WTC11 (cell line): ENCODE data around the gene VWF. TPM values are rescaled to one million over a fixed set of nuclear protein-coding genes. Genes with fewer than 3 reads are reported as not detected.

Experiments used
- ATAC-seq: fragments of 200-7000 bp; cut with Tn5 transposase; 2 replicates; pipeline ENCODE4 v1.10.0; 2021; ENCODE audit warnings: mild to moderate bottlenecking, moderate library complexity
- CTCF ChIA-PET: fragments of 300-600 bp; sonication (Branson Sonifier 250); formaldehyde crosslinking; loops from one replicate; lab custom pipeline; 2021; ENCODE audit warnings: antibody characterized with exemption; lab: Charles Lee
- POLR2A ChIA-PET: fragments of 350-600 bp; sonication (Branson Sonifier 250); formaldehyde crosslinking; loops from one replicate; lab custom pipeline; 2021; ENCODE audit warnings: antibody characterized with exemption; lab: Charles Lee
- DNase-seq: peaks from one replicate; pipeline ENCODE4 v3.0.0; 2021; ENCODE audit warnings: low spot score
- H3K27ac Mint-ChIP-seq: 2 replicates; pipeline ENCODE4 v1.8.0; 2021; ENCODE audit warnings: mixed read lengths
- H3K27me3 Mint-ChIP-seq: 2 replicates; pipeline ENCODE4 v1.8.0; 2021; ENCODE audit warnings: low read depth, mild to moderate bottlenecking, moderate library complexity, mixed read lengths
- H3K36me3 Mint-ChIP-seq: 2 replicates; pipeline ENCODE4 v1.8.0; 2021; ENCODE audit warnings: mixed read lengths
- H3K4me1 Mint-ChIP-seq: 2 replicates; pipeline ENCODE4 v1.8.0; 2022; ENCODE audit warnings: mixed read lengths
- H3K4me3 Mint-ChIP-seq: 2 replicates; pipeline ENCODE4 v1.8.0; 2021; ENCODE audit warnings: mild to moderate bottlenecking, moderate library complexity, mixed read lengths
- H3K9me3 Mint-ChIP-seq: 2 replicates; pipeline ENCODE4 v1.8.0; 2021; ENCODE audit warnings: mixed read lengths
- AFF4 ChIP-seq: sonication (generic); formaldehyde crosslinking; IDR thresholded peaks from 2 replicates; pipeline ENCODE4 v1.8.1; 2023; ENCODE audit warnings: mild to moderate bottlenecking, missing genetic modification reagents, borderline replicate concordance
- ATF3 ChIP-seq: sonication (generic); formaldehyde crosslinking; conservative IDR thresholded peaks from 2 replicates; pipeline ENCODE4 v1.8.1; 2022; ENCODE audit warnings: mild to moderate bottlenecking, missing genetic modification reagents
- CREB1 ChIP-seq: sonication (generic); formaldehyde crosslinking; IDR thresholded peaks from 2 replicates; pipeline ENCODE4 v1.8.0; 2023; ENCODE audit warnings: mild to moderate bottlenecking, missing genetic modification reagents
- HMGA2 ChIP-seq: fragments of 250-450 bp; sonication (Bioruptor Pico); IDR thresholded peaks from 2 replicates; pipeline ENCODE4 v1.4.0; 2021; ENCODE audit warnings: mild to moderate bottlenecking, moderate library complexity
- JAZF1 ChIP-seq: fragments of 250-450 bp; sonication (Bioruptor Pico); IDR thresholded peaks from 2 replicates; pipeline ENCODE4 v1.9.0; 2021; ENCODE audit warnings: moderate library complexity, mild to moderate bottlenecking, inconsistent platforms
- KAT7 ChIP-seq: sonication (generic); formaldehyde crosslinking; IDR thresholded peaks from 2 replicates; pipeline ENCODE4 v1.8.1; 2023; ENCODE audit warnings: missing genetic modification reagents, mild to moderate bottlenecking, borderline replicate concordance
- NFATC4 ChIP-seq: fragments of 250-450 bp; sonication (Bioruptor Pico); IDR thresholded peaks from 2 replicates; pipeline ENCODE4 v1.9.0; 2021; ENCODE audit warnings: mild to moderate bottlenecking
- NFYB ChIP-seq: sonication (generic); formaldehyde crosslinking; conservative IDR thresholded peaks from 2 replicates; pipeline ENCODE4 v1.8.0; 2022; ENCODE audit warnings: low read depth, missing genetic modification reagents
- NR2C2 ChIP-seq: sonication (generic); formaldehyde crosslinking; IDR thresholded peaks from 2 replicates; pipeline ENCODE4 v1.8.0; 2022; ENCODE audit warnings: mild to moderate bottlenecking, missing genetic modification reagents
- PRDM15 ChIP-seq: sonication (generic); formaldehyde crosslinking; IDR thresholded peaks from 2 replicates; pipeline ENCODE4 v1.8.0; 2022; ENCODE audit warnings: missing genetic modification reagents
- RORB ChIP-seq: fragments of 250-450 bp; sonication (Bioruptor Pico); IDR thresholded peaks from 2 replicates; pipeline ENCODE4 v1.9.0; 2021; ENCODE audit warnings: mild to moderate bottlenecking
- STAT6 ChIP-seq: sonication (generic); formaldehyde crosslinking; conservative IDR thresholded peaks from 2 replicates; pipeline ENCODE4 v1.8.1; 2023; ENCODE audit warnings: mild to moderate bottlenecking, low read depth, missing genetic modification reagents, moderate library complexity
- TEAD1 ChIP-seq: sonication (generic); formaldehyde crosslinking; IDR thresholded peaks from 2 replicates; pipeline ENCODE4 v1.8.0; 2022; ENCODE audit warnings: mild to moderate bottlenecking, missing genetic modification reagents
- ZBTB43 ChIP-seq: sonication (generic); formaldehyde crosslinking; IDR thresholded peaks from 2 replicates; pipeline ENCODE4 v1.8.1; 2023; ENCODE audit warnings: mild to moderate bottlenecking, missing genetic modification reagents
- ZNF138 ChIP-seq: sonication (generic); formaldehyde crosslinking; conservative IDR thresholded peaks from 2 replicates; pipeline ENCODE4 v1.8.1; 2022; ENCODE audit warnings: mild to moderate bottlenecking, moderate library complexity, missing genetic modification reagents
- ZNF512 ChIP-seq: sonication (generic); formaldehyde crosslinking; IDR thresholded peaks from 2 replicates; pipeline ENCODE4 v1.8.1; 2022; ENCODE audit warnings: missing genetic modification reagents, borderline replicate concordance
- total RNA-seq: library from RNA; stranded (reverse); gene quantifications from 3 replicates; pipeline ENCODE4 v1.2.3, GENCODE V29; 2021
- TF ChIP-seq, protein P1 (sequence below): sonication (generic); formaldehyde crosslinking; IDR thresholded peaks from 2 replicates; pipeline ENCODE4 v1.8.0; 2023; ENCODE audit warnings: missing genetic modification reagents, mild to moderate bottlenecking, borderline replicate concordance

VWF gene
- total RNA-seq, 1 experiment from 2014 or later, result 0.48 TPM

GRCh38 chr12:5900076-5900475, 224.4 kb downstream of the VWF start (continued):
- no peak for TF ChIP-seq ZNF512
- TF ChIP-seq HMGA2, result no peak
- TF ChIP-seq NFYB (CRISPR knock-in tag), result no peak
- no peak for TF ChIP-seq NFATC4 (CRISPR knock-in tag)
- no peak for TF ChIP-seq ATF3 (CRISPR knock-in tag)
- no peak for TF ChIP-seq CREB1 (CRISPR knock-in tag)
- TF ChIP-seq AFF4 (CRISPR knock-in tag), result no peak
- no peak for TF ChIP-seq JAZF1
- no peak for TF ChIP-seq ZNF138 (CRISPR knock-in tag)
- TF ChIP-seq, protein P1, sequence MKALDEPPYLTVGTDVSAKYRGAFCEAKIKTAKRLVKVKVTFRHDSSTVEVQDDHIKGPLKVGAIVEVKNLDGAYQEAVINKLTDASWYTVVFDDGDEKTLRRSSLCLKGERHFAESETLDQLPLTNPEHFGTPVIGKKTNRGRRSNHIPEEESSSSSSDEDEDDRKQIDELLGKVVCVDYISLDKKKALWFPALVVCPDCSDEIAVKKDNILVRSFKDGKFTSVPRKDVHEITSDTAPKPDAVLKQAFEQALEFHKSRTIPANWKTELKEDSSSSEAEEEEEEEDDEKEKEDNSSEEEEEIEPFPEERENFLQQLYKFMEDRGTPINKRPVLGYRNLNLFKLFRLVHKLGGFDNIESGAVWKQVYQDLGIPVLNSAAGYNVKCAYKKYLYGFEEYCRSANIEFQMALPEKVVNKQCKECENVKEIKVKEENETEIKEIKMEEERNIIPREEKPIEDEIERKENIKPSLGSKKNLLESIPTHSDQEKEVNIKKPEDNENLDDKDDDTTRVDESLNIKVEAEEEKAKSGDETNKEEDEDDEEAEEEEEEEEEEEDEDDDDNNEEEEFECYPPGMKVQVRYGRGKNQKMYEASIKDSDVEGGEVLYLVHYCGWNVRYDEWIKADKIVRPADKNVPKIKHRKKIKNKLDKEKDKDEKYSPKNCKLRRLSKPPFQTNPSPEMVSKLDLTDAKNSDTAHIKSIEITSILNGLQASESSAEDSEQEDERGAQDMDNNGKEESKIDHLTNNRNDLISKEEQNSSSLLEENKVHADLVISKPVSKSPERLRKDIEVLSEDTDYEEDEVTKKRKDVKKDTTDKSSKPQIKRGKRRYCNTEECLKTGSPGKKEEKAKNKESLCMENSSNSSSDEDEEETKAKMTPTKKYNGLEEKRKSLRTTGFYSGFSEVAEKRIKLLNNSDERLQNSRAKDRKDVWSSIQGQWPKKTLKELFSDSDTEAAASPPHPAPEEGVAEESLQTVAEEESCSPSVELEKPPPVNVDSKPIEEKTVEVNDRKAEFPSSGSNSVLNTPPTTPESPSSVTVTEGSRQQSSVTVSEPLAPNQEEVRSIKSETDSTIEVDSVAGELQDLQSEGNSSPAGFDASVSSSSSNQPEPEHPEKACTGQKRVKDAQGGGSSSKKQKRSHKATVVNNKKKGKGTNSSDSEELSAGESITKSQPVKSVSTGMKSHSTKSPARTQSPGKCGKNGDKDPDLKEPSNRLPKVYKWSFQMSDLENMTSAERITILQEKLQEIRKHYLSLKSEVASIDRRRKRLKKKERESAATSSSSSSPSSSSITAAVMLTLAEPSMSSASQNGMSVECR (CRISPR knock-in tag), result no peak
- no peak for TF ChIP-seq RORB
- no peak for TF ChIP-seq NR2C2 (CRISPR knock-in tag)
- TF ChIP-seq KAT7 (CRISPR knock-in tag), result no peak
- no peak for TF ChIP-seq TEAD1
- TF ChIP-seq, all 79 proteins: peak for 0

- POLR2A ChIA-PET, result no interaction called here
- DNase-seq, result no peak
- no peaks in the 10 kb centered on the region for H3K36me3 Mint-ChIP-seq
- TF ChIP-seq PRDM15 (CRISPR knock-in tag), result no peak
- no peak for TF ChIP-seq ZNF138 (CRISPR knock-in tag)
- no peak for TF ChIP-seq ZBTB43 (CRISPR knock-in tag)
- TF ChIP-seq STAT6 (CRISPR knock-in tag), result no peak
- TF ChIP-seq ZNF512, result no peak
These were observed 224.8 kb downstream of the VWF start for GRCh38 chr12:5899675-5900074.

More at GRCh38 chr12:5899675-5900074, 224.8 kb downstream of the VWF start:
- CTCF ChIA-PET, result interaction anchor here (1.1 to 2.2 kb wide), 15 partner anchors 9 to 294 kb away, joined by 3 to 32 read pairs (median 6); no protein-coding TSS in a partner anchor
- no peak for ATAC-seq
- H3K4me3 Mint-ChIP-seq, result no peak overlapping the region
- no peak overlapping the region for H3K27ac Mint-ChIP-seq
- H3K4me1 Mint-ChIP-seq, result peaks cover 14% of the 10 kb centered on the region
- H3K27me3 Mint-ChIP-seq, result no peaks in the 10 kb centered on the region
- peaks cover 8% of the 10 kb centered on the region for H3K9me3 Mint-ChIP-seq
